ENCODE results near the gene PHACTR3.

DNA sequence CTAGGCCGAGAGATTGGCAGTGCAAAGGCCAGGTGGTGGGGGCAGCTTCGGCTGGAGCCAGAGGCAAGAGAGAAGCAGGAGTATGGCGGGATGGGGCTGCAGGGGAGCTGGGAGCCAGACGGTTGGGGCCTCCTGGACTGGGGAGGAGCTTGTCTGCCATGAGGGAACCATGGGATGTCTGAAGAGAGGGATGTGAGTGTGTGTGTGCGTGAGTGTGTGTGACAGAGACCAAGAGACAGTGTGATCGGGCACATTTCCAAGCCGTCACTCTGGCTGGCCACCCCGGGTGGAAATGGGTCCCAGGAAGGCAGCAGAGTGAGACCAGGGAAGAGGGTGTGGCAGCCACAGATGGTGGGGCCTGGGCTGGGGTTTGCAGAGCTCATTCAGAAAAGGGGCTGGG, 13.8 kb downstream of the PHACTR3 start:
- no peak for TF ChIP-seq POLR2A (IDR thresholded peaks at IDR 0.05)
- TF ChIP-seq, protein P1, sequence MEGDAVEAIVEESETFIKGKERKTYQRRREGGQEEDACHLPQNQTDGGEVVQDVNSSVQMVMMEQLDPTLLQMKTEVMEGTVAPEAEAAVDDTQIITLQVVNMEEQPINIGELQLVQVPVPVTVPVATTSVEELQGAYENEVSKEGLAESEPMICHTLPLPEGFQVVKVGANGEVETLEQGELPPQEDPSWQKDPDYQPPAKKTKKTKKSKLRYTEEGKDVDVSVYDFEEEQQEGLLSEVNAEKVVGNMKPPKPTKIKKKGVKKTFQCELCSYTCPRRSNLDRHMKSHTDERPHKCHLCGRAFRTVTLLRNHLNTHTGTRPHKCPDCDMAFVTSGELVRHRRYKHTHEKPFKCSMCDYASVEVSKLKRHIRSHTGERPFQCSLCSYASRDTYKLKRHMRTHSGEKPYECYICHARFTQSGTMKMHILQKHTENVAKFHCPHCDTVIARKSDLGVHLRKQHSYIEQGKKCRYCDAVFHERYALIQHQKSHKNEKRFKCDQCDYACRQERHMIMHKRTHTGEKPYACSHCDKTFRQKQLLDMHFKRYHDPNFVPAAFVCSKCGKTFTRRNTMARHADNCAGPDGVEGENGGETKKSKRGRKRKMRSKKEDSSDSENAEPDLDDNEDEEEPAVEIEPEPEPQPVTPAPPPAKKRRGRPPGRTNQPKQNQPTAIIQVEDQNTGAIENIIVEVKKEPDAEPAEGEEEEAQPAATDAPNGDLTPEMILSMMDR (IDR thresholded peaks at IDR 0.05), result no peak
